GM21825 (cell line): ENCODE measurements around the gene LRRC1.
A peak's percentile ranks its signal among the peaks of the same experiment; 100 is the strongest.
"Not testable (repeated sequence)": the region's sequence is repeated elsewhere in the genome, so short reads cannot be mapped to it uniquely, and the experiment has no call there.

Experiments
- ATAC-seq: cut with Tn5 transposase; IDR thresholded peaks from one replicate; pipeline ENCODE4 v1.9.1; 2021; ENCODE audit warnings: mild to moderate bottlenecking, moderate library complexity; ENCODE audit not compliant: unreplicated experiment

The LRRC1 gene

DNA sequence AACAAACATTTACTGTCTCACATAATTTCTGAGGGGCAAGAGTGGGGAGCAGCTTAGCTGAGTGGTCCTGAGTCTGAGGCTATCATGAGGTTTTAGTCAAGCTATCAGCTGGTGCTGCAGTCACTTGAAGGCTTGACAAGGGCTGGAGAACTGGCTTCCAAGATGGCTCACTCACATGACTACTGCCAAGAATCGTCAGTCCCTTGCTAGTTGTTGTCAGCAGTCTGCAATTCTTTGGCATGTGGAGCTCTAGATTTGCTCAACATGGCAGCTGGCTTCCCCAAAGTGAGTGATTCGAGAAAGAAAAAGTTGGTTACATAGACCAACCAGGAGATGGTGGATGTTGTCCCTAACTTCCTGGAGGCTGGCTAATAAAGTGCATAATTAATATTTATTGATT, 2.8 kb upstream of the LRRC1 start:
- no peak for ATAC-seq

DNA sequence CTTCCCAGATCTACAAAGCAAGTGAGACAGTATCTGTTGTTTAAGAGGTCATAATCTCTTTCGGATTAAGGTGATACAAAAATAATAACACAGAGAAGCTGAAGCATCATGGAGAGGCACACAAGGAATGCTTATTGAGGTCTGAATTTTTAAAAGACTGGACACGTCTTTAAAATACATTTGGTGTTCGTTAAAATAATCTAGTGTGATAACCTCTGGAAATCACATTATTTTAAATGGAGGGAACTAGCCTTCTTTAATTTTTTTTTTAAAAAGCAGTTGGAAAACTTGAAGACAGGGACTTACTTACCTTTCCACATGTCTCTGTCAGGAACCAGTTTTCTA, 1.9 kb upstream of the LRRC1 start:
- ATAC-seq = no peak

DNA sequence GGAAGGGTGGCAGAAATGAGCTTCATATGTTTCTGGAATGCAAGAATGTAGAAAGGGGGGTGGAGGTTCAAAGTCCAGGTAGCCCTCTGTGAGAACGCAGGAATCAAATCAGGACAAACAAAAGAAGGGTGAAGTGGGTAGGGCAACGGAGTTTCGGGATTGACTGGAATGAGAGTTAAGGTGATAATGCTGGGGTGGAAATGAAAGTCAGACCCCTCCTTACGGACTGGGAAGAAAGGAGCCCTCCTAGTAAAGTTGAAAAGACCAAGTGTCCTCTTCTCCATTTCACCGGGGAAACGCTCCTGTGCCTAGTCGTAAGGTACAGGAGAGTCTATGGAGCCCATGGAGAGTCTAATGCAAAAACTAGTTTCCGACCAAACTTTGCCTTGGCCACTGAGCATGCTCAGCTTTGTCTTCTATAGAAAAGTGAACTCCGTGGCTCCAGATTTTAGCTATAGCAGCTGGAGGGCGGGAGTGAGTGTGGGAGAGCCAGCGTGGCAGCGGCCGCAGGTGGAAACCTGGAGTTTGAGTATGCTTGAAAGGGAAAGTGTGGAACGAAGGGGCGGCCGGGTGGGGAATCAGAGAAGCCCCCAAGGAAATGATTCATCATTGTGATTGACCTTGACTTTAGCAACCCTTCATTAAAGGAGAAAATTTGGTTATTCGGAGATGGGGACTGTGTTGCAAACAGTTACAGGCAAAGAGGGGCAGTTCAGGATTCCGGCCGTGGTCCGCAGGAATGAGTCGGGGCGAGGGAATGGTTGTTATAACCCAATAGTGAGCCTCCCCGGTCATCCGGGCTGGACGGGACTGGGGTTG, 1.3 kb upstream of the LRRC1 start:
- ATAC-seq = peak; percentile 21

DNA sequence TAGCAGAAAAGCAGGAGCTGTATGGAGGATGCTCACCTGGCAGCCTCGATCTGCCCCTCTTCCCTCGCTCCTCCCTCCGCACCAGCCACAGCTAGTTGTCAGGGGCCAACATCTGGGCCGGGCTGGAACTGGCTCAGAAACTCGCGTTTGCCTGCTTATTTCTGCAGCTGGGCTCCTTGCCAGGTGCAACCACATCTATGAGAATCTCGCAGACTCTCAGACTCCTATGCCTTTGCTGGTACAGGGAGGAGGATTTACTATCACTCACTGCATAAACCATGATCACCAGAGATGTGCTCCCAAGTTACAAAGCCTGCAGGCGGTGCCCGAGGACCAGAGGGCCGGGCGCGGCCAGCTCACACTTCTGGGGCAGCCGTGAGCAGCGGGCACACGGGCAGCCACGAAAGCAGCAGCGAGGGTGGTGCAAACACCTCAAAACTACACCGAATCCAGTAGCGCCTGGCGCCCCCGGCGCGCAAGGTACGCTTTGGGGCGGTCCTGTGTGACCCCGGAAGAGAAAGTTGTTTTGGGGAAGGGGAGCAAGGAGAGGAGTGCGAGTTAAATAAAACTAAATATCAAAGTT, 577 bp upstream of the LRRC1 start:
- ATAC-seq = peak; percentile 60

DNA sequence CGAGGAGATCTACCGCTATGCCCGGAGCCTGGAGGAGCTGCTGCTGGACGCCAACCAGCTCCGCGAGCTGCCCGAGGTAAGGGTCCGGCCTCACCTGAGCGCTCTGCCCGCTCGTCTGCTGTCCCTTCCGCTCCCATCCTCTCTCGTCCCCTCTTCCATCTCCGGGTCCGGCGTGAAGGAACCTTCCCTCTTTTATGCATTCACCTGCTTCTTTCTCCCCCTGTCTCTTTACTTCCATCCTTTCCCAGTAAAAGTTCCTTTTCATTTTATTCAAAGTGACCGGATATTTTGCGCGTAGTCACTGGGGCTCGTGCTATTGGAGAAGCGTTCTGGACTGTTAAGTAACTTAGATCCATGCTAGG, 516 bp downstream of the LRRC1 start:
- peak; percentile 14 for ATAC-seq

DNA sequence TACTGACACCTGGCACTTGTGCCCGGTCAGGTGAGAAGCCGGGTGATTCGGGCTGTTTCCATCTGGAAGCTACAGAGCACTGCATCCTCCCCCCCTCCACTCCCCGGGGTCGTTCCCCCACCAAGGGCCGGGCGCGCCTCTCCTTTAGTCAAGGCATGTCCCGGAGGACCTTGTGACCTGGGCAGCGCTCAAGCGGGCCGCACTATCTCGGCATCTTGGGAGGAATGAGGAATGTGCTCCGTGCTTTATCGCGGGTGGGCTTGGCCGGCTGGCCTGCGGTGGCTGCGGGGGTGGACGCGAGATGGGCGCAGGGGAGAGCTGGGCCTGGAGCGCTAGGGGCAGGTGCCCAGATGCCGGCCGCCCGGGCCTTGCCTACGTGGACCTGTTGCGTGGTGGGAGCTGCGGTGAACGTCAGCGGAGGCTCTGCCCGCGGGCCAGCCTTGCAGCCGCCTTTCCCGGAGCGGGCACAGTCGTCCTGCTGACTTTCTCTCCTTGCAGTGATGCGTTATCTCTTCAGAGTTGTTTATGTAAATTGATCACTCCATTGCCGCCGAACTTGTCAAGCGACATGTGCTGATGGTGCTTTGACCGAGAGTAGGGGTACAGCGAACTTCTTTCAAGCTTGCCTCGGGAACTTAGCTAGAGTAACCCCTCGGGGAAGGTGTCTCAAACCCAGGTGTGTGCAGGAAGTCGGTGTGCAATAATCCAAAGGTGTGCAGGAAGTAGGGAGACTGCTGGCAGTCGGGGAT, 1.1 kb downstream of the LRRC1 start:
- ATAC-seq = no peak

DNA sequence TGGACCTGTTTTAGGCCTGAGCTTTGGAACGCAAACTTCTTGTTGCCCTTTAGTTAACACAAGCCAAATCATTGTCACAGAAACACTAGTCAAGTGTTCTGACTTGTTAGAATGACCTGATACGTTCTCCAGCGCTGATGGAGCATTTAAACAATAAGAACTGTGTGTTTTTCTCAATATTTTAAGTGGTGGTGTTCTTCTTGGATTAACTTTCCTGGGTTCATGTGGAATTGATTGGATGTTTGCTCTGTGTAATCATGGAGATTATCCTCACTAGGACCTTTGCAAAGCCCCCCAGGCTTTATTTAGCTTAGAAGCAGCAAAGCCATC, 1.6 kb downstream of the LRRC1 start:
- no peak for ATAC-seq

DNA sequence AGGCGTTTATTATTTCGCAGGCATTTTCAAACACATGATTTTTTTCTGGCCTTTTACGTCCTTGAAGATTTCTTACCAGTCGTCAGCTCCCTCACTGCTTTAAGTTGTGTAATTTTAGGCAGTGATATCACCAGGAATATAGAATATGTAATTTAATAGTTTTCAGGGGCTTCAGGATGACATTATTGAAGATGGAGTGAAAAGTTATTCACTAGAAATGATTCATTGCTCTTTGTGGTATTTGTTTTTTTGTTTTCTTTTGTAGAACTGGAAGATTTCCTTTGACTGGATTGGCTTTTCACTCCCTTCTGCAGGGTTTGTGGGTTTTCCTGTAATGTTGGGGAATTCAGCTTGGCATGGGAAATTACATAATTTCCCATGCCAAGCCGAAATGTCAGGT, 2.0 kb downstream of the LRRC1 start:
- ATAC-seq = no peak

DNA sequence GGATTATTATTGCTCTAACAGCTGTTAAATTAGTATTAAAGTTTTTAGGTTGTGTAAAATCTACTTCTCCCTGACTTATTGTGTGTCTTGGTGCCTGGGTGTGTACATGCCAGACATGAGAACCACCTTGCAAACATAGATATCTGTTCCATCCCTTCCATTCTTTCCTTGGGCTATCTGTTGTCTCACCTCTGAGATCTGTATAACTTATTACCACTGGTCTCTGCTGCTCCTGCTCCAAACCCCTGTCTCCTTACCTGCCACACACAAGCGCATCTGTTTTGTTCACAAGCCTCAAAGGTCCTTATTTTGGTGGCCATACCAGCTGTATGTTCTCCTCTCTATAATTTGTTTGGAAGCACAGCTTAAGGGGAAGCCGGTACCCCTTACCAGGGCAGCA, 2.5 kb downstream of the LRRC1 start:
- ATAC-seq = no peak

DNA sequence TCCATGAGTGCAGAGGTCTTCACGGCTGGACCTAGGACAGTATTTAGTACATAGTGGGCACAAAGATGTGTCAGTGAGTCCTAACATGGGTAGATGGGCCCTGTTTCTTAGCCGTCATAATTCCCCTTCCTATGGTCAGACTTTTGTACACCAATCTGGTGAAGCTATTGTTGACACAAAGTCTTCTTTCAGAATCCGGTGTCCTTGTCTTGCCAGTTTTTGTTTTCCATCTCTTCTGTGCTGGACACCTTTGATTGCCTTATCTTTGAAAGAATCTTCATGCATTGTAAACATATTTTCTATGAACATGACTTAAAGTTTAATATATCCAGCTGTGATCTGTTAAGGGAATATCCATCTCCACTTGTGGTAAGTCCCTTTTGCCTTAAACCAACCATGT, 4.5 kb downstream of the LRRC1 start:
- ATAC-seq = no peak

DNA sequence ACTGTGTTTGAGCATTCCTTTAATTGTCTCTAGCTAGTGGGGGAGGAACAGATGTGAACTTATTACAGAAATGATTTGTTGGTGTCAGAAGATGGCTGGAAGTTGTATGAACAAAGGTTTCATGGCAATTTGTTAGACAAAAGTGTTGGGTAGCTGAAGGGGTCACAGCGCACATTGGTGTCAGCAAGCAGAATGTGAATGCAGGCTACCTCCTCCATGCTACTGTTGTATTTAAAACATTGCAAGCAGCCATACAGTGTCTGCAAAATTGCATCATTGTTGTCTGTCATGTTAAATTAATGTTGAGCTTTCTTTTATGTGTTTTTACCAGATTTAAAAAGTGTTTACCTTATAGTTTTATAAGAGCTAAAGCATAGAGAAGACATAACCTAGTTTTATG, 6.2 kb downstream of the LRRC1 start:
- ATAC-seq = no peak

DNA sequence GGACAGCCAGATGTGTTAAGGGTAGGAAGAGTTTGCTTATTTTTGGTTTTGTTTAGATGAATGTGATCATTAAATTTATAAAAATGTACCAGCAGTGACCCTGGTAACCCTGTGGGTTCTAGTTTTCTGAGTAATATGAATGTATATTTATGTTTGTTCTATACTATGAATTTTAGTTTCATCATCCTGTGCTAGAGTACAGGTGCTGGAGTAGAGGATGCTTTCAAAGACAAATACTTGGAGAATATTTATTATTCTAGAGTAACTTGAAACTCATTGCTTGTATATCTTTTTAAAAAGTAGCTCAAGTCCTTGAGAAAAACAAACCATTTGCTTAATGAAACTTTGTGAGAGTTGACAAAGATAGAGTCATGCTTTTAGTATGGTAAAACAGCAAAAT, 7.8 kb downstream of the LRRC1 start:
- ATAC-seq = no peak

DNA sequence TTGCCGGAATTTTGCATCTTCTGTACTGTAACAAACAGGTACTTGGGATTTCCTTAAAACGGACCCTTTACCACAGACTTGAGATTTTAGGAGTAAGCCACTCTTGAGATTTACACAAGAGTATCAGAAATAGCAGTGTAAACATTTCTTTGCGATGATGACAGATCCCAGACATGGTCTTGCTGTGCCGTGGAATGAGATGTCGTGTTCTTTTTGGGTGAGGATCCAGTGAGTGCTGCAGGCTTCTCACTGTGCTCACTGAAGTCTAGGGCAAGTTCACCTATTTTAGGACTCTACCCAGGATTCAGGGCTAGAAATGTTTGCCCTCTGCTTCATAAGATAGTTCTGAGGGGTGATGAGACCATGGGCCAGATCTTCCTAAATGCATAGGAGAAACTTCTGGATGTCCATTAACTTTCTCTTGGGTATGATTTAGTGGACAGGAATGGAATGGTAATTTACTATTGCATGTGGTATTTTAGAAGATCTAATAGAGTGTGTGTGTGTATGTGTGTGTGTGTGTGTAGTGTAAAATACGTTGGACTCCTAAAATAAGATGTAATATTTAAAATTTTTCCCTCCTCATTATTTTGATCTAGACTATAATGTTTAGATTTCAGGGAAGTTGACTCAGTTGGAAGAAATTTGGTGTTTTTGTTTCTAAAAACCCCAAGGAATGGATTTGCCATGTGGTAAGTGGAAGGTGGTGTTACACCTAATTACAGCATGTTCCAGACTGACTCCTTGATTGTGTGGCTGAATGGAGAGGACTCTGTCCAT, 8.5 kb downstream of the LRRC1 start:
- ATAC-seq = no peak

DNA sequence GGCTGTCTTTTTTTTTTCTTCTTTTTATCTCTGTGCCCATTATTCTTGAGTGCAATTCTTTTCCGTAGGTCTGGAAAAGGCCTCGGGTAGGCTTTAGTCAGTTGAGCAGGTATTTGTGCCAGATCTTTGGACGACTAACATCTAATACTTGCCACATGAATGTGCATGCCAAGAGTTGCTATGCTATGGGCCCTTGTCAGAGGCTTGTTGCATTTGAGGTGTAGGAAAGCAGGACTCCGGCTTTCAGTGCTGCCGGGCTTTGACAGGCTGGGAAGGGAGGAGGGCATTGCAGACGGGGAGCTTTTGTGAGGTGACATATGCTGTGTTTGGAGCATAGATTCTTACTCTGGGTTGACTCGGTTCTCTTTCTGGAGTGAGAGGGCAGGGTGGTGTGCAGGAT, 10.2 kb downstream of the LRRC1 start:
- ATAC-seq = no peak

DNA sequence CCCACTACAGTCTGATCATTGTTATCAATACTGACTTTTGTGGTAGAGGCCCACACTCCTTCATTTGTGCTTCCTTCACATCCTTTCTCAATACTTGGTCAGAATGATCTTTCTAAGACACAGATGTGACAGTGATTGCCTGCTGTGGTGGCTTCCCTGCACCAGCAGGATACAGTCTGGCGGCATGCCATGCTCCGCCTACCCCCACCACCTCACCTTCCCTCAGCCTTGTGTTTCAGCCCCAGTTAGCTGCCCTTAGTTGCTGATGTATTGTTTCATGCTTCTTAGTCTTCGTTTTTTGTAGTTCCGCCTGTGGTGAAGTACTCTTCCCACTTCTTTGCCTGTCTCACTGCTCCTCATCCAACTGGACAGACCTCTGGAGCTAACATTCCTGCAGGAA, 10.9 kb downstream of the LRRC1 start:
- ATAC-seq = no peak

DNA sequence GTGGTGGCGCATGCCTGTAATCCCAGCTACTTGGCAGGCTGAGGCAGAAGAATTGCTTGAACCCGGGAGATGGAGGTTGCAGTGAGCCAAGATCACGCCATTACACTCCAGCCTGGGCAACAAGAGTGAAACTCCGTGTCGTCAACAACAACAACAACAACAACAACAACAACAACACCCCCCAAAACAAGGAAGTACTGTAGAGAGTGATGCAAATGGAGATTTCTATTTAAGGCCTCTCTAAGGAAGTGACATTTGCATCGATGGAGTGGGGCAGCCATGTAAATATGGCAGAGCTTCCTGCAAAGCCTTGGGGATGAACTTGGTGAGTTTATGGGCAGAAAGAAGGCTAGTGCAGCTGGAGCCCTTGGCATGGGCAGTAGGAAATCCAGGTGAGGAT, 12.8 kb downstream of the LRRC1 start:
- not testable (repeated sequence) for ATAC-seq

DNA sequence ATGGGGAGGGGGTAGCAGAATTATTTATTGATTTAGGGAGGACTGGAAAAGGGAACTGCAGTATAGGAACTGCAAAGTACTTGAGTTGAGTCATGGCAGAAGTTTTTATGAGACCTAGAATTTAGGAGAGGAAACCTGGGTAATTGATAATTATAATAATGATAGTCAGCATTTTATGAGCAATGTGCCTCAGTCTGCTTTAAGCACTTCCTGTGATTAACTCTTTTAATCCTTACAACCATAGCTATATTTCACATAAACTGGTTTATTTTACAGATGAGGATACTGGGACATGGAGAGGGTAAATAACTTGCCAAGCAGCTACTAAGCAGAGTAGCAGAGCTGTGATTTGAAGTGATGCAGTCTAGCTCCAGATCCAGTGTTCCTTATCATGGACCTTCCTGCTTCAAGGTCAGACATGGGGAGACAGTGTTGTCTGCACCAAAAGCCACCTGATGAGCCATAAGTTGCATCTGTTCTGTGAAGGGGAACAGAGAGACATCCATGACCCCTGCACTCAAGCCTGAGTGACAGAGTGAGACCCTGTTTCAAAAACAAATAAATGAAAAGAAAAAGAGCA, 13.6 kb downstream of the LRRC1 start:
- no peak for ATAC-seq

DNA sequence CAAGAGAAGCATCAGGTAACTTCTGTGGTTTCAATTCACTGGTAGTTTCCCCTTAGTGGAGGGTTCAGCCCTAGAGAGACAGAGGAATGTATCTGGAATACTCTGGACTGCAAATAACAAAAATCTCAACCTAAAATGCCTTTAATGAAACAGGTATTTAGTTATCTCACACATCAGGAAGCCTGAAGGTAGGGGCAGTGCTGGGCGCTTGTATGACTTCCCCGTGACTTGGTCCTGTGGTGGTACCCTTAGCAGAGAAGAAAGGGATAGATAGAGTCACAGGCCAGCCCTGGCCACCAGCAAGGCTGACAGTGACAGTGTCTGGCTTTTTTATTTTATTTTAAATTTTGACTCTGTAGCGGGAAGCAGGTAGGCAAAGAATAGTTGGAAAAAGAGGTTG, 14.9 kb downstream of the LRRC1 start:
- no peak for ATAC-seq

DNA sequence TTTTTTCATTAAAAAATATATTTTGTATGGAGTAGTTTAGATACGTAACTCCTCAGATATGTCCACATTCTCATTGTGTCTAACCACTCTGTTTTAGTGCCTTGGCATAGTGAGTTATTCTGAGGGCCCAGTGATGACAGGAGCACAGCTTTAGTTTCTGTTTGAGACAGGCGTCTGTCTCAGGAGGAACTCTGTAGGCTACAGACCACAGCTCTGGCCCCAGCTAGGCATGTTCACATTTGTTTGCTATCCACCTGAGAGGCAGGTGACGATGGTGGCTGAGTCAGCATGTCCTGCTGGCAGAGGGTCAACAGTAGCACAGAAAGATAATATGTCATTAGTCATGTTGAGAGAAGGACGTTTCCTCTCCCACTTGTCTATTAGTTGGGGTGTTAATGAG, 16.3 kb downstream of the LRRC1 start:
- ATAC-seq = peak; percentile 92

DNA sequence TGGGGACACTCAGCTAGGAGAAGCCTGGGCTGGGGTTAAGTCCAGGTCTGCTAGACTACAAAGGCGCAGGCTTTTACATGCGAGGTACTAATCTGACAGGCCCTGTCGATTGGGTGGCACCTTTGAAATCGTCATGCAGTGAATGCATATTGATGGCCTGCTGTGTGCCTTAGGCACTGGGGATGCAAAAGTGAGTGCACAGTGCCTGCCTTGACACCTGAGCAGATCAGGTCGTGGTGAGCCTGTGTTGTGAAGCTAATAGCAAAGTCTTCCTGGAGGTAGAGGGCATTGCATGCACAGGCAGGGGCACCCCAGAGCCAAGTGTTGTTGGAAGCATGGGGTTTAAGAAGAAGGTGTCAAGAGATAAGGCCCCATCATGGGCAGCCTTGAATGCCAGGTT, 16.9 kb downstream of the LRRC1 start:
- no peak for ATAC-seq

DNA sequence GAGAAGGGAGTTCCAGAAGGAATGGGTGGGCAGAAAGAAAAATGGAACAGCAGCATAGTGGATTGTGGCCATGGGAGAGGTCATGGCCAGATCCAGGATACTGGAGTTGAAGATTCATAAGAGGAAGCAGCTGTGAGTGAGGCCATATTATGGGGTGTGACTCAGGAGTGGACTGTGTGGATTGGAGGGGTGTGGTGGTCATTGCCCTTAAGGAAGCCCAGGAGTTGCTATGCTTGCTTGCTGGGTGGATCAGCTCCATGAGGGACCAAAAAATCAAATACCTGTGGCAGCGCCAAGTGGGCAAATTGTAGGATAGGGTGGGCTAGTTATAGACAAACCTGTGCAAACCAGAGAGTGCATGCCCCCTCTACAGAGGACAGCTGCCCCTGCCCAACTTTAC, 18.3 kb downstream of the LRRC1 start:
- no peak for ATAC-seq
